ENCODE measurements around the gene FAM107B. TPM values are rescaled to one million over a fixed set of nuclear protein-coding genes. Genes with fewer than 3 reads are reported as not detected.

Gene FAM107B
- total and polyA plus RNA-seq, 12 donors: 2.6 to 18.5 (median 6.2) TPM

DNA sequence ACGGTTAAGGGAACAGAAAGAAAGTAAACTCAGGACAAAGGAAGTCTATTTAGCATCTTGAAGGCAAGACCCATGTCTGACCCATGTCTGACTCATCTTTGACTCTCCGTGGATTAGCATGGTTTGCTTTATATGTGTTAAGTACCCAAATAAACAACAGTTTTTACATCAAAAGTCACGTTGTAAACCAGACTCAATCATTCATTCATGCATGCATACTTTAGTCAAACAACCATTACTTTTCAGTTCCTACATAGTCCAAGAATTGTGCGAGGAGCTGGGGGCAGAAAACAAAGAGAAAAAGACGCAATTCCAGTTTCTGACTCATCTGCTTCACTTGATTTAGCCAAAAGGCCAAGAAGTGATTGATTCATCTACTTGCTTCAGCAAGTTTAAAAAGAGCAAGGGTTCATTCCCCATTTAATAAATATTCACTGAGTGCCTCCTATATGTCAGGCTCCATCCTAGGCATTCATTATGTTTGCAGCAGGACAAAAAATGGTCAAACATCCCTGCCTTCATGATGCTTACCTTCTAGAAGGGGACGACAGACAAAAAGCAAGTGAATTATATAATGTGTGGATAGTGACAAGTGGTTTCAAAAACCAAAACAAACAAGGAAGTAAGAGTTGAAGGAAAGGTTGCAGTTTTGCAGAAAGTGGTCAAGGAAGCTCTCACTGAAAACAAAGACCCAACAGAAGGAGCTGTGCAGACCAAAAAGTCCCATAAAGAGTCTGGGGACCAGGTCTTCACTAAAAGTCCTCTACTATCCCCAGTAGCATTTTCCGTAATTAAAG lies 116.2 kb downstream of the FAM107B start:
- TF ChIP-seq, protein P1, sequence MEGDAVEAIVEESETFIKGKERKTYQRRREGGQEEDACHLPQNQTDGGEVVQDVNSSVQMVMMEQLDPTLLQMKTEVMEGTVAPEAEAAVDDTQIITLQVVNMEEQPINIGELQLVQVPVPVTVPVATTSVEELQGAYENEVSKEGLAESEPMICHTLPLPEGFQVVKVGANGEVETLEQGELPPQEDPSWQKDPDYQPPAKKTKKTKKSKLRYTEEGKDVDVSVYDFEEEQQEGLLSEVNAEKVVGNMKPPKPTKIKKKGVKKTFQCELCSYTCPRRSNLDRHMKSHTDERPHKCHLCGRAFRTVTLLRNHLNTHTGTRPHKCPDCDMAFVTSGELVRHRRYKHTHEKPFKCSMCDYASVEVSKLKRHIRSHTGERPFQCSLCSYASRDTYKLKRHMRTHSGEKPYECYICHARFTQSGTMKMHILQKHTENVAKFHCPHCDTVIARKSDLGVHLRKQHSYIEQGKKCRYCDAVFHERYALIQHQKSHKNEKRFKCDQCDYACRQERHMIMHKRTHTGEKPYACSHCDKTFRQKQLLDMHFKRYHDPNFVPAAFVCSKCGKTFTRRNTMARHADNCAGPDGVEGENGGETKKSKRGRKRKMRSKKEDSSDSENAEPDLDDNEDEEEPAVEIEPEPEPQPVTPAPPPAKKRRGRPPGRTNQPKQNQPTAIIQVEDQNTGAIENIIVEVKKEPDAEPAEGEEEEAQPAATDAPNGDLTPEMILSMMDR (IDR thresholded peaks at IDR 0.05): no peak
- Histone ChIP-seq H3K4me1 (peaks cover 0 to 64% (median 3%) of the 10 kb centered on the region in 9 donors), H3K9me3 (no peaks in the 10 kb centered on the region), H3K27me3 (peaks cover 0 to 6% (median 0%) of the 10 kb centered on the region in 7 donors), H3K27ac (peak overlapping the region in 1 of 10 donors; percentile 66), H3K36me3 (no peaks in the 10 kb centered on the region), H3K4me3 (no peak overlapping the region)
- WGBS, 2 donors: 76 to 79% methylated on average over 7 of the region's 7 CpGs
- ATAC-seq (no peak), DNase-seq (no peak)
- intact Hi-C loops (cut with DNase I): no loop called here

DNA sequence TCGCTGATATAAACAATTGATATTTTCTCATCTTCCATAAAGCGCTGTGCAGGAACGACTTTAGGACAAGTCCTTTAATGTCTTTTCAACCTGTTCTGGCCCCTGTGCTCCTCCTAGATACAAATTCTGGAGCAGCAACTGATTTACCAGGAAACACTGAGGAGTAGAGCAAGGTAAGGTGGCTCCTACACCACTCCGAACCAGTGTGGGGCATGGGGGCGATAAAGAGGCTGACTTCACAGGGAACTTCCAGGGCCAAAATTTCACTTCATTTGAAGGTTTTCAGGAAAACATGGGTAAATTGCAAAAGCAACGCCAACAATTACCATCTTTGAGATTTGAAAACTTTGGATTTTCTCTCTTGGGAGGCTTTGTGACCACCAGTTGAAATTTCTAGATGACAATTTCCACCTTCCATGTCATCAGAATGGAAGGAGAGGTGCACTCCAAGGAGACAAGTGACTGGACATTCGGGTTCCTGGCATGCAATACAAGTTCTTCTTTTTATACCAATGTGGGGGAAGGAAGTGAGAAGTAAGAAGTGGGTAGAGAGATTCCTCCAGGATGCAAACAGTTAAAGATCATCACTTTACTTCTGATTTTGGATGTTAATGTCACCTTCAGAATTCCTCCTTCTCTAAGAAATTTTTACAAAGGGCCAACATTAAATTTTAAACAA lies 118.5 kb downstream of the FAM107B start:
- H3K27me3 ChIP-seq: peaks cover 0 to 6% (median 0%) of the 10 kb centered on the region in 7 donors

DNA sequence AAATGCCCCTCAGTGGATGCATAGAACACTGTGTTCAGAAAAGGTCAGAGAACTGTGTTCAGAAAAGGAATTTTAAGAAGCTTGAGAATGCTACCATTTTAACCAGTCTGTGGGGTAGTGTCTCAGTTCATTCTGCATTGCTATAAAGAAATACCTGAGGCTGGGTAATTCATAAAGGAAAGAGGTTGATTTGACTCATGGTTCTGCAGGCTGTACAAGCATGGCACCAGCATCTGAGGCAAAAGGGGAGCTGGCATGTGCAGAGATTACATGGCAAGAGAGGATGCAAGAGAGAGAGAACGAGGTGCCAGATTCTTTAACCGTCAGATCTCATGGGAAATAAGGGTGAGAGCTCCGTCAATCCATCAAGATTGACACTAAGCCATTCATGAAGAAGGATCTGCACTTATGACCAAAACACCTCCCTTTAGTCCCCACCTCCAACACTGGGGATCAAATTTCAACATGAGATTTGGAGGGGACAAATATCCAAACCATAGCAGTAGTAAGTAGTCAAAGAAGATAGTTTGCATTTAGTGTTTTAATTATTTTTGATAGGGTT lies 119.8 kb downstream of the FAM107B start:
- WGBS, 2 donors: 60 to 81% methylated on average over 3 of the region's 3 CpGs
- Histone ChIP-seq H3K36me3 (no peaks in the 10 kb centered on the region), H3K4me3 (no peak overlapping the region), H3K9me3 (no peaks in the 10 kb centered on the region), H3K4me1 (peaks cover 0 to 57% (median 8%) of the 10 kb centered on the region in 9 donors), H3K27me3 (peaks cover 0 to 6% (median 0%) of the 10 kb centered on the region in 7 donors), H3K27ac (no peak overlapping the region)
- intact Hi-C loops (cut with DNase I): no loop called here
- no peak for ATAC-seq
- DNase-seq: no peak
- TF ChIP-seq, protein P1 (IDR thresholded peaks at IDR 0.05): no peak

More for the DNA sequence above, 118.5 kb downstream of the FAM107B start:
- TF ChIP-seq, protein P1 (IDR thresholded peaks at IDR 0.05): no peak
- Histone ChIP-seq H3K36me3 (no peaks in the 10 kb centered on the region), H3K9me3 (no peaks in the 10 kb centered on the region), H3K27ac (no peak overlapping the region), H3K4me1 (peaks cover 0 to 70% (median 8%) of the 10 kb centered on the region in 9 donors), H3K4me3 (no peak overlapping the region)
- WGBS, 2 donors: 80 to 88% methylated on average over 7 of the region's 7 CpGs
- intact Hi-C loops (cut with DNase I): no loop called here
- ATAC-seq: no peak
- no peak for DNase-seq
